Activated naive CD4-positive, alpha-beta T cell treated with anti-CD3 and anti-CD28 coated beads, Interleukin-2, amount 10 ng/mL, durations not matched to agents 7 days and 5 days (primary cell): ENCODE results near the gene MECP2.

Experiments used
- CTCF ChIA-PET: fragments of 350-600 bp; sonication (Branson Sonifier 250); formaldehyde crosslinking; loops from one replicate; lab custom pipeline; 2021; ENCODE audit warnings: antibody characterized with exemption; lab: Charles Lee
- DNase-seq: peaks from one replicate; pipeline ENCODE4 v3.0.0-alpha.2; 2020
- H3K27ac Mint-ChIP-seq: one replicate; pipeline ENCODE4 v1.8.0; 2021; ENCODE audit warnings: mild to moderate bottlenecking, moderate library complexity, mixed read lengths
- H3K27me3 Mint-ChIP-seq: one replicate; pipeline ENCODE4 v1.8.0; 2021; ENCODE audit warnings: mild to moderate bottlenecking, mixed read lengths
- H3K36me3 Mint-ChIP-seq: one replicate; pipeline ENCODE4 v1.8.0; 2021; ENCODE audit warnings: mixed read lengths
- H3K4me1 Mint-ChIP-seq: one replicate; pipeline ENCODE4 v1.8.0; 2021; ENCODE audit warnings: mixed read lengths
- H3K4me3 Mint-ChIP-seq: one replicate; pipeline ENCODE4 v1.8.0; 2021; ENCODE audit warnings: mild to moderate bottlenecking, moderate library complexity, mixed read lengths
- H3K9me3 Mint-ChIP-seq: one replicate; pipeline ENCODE4 v1.8.0; 2021; ENCODE audit warnings: mixed read lengths

Gene MECP2

DNA sequence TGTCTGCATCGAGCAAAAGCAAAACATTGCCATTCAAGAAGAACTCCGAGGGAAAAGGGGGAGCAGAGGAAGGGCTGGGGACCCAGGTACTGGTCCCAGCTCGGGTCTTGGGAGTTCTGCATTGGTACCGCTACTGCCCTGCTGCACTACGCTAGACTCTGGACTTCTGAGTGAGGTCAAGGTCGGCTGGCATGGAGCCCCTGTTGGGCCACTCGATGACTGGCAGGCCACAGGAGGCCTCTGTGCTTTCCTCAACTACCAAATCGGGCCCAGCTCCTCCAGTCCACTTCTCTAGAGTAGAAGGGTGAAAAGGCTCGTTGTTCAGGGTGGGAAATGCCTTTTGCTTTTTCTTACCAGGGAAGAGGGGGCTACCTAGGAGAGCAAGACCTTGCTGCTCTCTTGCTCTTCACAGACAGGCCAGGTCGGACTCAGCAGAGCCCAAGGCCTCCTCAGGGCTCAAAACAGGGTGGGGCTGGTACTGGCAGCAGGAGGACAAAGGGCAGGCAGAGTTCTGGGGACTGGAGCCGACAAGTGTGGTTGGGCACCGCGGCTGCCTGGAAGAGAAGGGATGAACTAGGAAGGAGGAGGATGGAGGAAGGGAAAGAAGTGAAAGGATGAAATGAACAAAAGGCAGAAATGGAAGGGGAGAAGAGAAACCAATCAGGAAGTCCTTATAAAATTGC lies 68.9 kb downstream of the MECP2 start:
- Mint-ChIP-seq H3K27ac (peak overlapping the region; percentile 42), H3K36me3 (peaks cover 12% of the 10 kb centered on the region), H3K4me1 (peaks cover 4% of the 10 kb centered on the region), H3K27me3 (no peaks in the 10 kb centered on the region), H3K9me3 (no peaks in the 10 kb centered on the region), H3K4me3 (no peak overlapping the region)
- DNase-seq: no peak
- CTCF ChIA-PET: interaction anchor here (1.4 kb wide), 1 partner anchor 12 kb away, joined by 3 read pairs; no protein-coding TSS in a partner anchor

DNA sequence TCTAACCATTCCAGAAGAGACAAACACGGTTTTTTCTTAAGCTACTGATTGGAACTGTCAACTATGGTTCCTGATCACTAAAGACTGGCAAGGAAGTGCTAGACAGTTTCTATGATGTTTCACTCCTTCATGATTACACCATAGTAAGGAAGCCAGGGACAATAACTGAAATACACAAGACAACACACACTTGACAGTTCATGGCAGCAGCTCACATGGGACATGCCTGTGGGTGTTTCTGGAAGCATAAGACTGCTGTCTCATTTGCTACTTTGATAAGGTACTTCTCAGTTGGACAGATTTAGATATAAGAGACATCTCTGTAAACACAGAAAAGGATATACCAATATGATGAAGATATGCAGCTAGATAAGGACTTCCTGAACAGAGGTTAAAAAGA lies 69.5 kb downstream of the MECP2 start:
- CTCF ChIA-PET: interaction anchor here (1.4 kb wide), 1 partner anchor 13 kb away, joined by 3 read pairs; no protein-coding TSS in a partner anchor
- DNase-seq: no peak
- H3K27me3 Mint-ChIP-seq: no peaks in the 10 kb centered on the region
- H3K27ac Mint-ChIP-seq: no peak overlapping the region
- peaks cover 6% of the 10 kb centered on the region for H3K4me1 Mint-ChIP-seq
- H3K9me3 Mint-ChIP-seq: no peaks in the 10 kb centered on the region
- peaks cover 14% of the 10 kb centered on the region for H3K36me3 Mint-ChIP-seq
- no peak overlapping the region for H3K4me3 Mint-ChIP-seq

GRCh38 chrX:154027022-154027402 lies 70.5 kb downstream of the MECP2 start:
- no peaks in the 10 kb centered on the region for H3K27me3 Mint-ChIP-seq
- no peak overlapping the region for H3K27ac Mint-ChIP-seq
- no peak for DNase-seq
- peaks cover 6% of the 10 kb centered on the region for H3K4me1 Mint-ChIP-seq
- H3K9me3 Mint-ChIP-seq: no peaks in the 10 kb centered on the region
- H3K36me3 Mint-ChIP-seq: peaks cover 11% of the 10 kb centered on the region
- H3K4me3 Mint-ChIP-seq: no peak overlapping the region
- CTCF ChIA-PET: interaction anchor here (0.6 to 1.4 kb wide), 2 partner anchors 13 to 22 kb away, joined by 3 read pairs; no protein-coding TSS in a partner anchor

- Mint-ChIP-seq H3K27me3 (no peaks in the 10 kb centered on the region), H3K4me3 (no peak overlapping the region), H3K27ac (no peak overlapping the region), H3K9me3 (no peaks in the 10 kb centered on the region), H3K4me1 (peaks cover 6% of the 10 kb centered on the region), H3K36me3 (peaks cover 5% of the 10 kb centered on the region)
- CTCF ChIA-PET: interaction anchor here (0.6 kb wide), 1 partner anchor 21 kb away, joined by 3 read pairs; no protein-coding TSS in a partner anchor
- no peak for DNase-seq
Measured at GRCh38 chrX:154026136-154027021, 71.1 kb downstream of the MECP2 start.

- CTCF ChIA-PET: no interaction called here
Measured at GRCh38 chrX:154025230-154025629, 72.3 kb downstream of the MECP2 start.

GRCh38 chrX:154024271-154024670 lies 73.2 kb downstream of the MECP2 start:
- Mint-ChIP-seq H3K36me3 (peaks cover 4% of the 10 kb centered on the region), H3K4me3 (no peak overlapping the region), H3K27ac (no peak overlapping the region), H3K27me3 (no peaks in the 10 kb centered on the region), H3K9me3 (no peaks in the 10 kb centered on the region), H3K4me1 (peaks cover 11% of the 10 kb centered on the region)
- CTCF ChIA-PET: interaction anchor here (1.0 kb wide), 1 partner anchor 11 kb away, joined by 3 read pairs; no protein-coding TSS in a partner anchor
- DNase-seq: no peak

More at GRCh38 chrX:154025230-154025629, 72.3 kb downstream of the MECP2 start:
- no peak for DNase-seq
- H3K36me3 Mint-ChIP-seq: peaks cover 4% of the 10 kb centered on the region
- no peaks in the 10 kb centered on the region for H3K27me3 Mint-ChIP-seq
- H3K27ac Mint-ChIP-seq: no peak overlapping the region
- H3K4me3 Mint-ChIP-seq: no peak overlapping the region
- H3K9me3 Mint-ChIP-seq: no peaks in the 10 kb centered on the region
- H3K4me1 Mint-ChIP-seq: peaks cover 11% of the 10 kb centered on the region

DNA sequence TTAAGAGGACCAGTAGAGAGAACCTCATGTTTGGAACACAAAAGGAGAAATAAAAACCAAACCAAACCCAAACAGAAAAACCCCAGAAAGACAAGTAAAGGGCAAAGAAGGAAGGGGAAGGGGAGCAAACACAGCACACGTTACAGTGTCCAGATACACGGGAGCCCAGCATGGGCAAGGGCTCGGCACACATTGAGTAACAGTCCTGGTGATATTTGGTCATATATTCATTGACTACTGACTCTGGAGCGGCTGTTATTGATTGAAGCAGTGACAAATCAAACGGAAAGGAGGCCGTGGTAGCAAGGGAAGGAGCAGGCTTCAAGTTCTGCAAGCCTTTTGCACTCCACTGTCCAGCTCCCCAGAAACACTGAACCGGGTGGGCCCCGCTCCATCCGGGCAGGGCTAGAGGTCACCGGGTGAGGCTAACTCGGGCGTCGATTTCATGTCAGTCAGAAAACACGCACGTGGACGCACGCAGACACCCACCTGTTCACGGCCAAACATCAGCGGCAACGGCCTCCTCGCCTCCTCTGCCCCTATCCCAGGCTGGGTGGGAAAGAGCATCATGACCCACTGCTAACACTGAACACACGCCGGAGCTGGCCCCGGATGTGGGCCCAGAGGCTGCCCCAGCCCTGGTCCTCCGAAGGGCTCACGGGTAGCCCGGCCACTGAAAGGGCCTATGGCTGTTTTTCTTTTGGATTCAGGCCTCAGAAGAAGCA lies 74.1 kb downstream of the MECP2 start:
- H3K4me1 Mint-ChIP-seq: peaks cover 16% of the 10 kb centered on the region
- H3K9me3 Mint-ChIP-seq: no peaks in the 10 kb centered on the region
- peaks cover 9% of the 10 kb centered on the region for H3K36me3 Mint-ChIP-seq
- no peaks in the 10 kb centered on the region for H3K27me3 Mint-ChIP-seq
- CTCF ChIA-PET: interaction anchor here (1.0 kb wide), 1 partner anchor 10 kb away, joined by 3 read pairs; no protein-coding TSS in a partner anchor
- DNase-seq: no peak
- no peak overlapping the region for H3K4me3 Mint-ChIP-seq
- H3K27ac Mint-ChIP-seq: peak overlapping the region; percentile 53

DNA sequence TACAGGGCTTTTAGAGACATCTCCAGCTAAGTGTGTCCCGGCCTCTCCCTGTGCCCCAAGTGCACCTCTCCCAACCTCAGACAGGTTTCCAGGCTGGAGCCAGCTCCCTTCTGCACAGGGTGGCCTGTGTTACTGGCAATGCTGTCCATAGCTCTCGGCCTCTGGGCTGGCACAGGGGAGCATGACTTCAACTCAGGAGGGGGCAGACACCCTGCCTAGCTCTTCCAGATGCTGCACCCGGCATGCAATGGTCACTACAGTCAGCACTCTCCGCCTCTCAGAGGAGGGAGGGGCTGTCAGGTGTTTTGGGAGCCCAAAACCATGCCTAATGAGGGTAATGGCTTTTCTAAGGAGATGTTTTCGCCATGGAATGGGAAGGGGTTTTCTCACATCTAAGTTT lies 75.4 kb downstream of the MECP2 start:
- Mint-ChIP-seq H3K4me1 (peaks cover 15% of the 10 kb centered on the region), H3K27me3 (no peaks in the 10 kb centered on the region), H3K36me3 (peaks cover 9% of the 10 kb centered on the region), H3K9me3 (no peaks in the 10 kb centered on the region), H3K27ac (peak overlapping the region; percentile 14), H3K4me3 (no peak overlapping the region)
- CTCF ChIA-PET: no interaction called here
- DNase-seq: no peak

DNA sequence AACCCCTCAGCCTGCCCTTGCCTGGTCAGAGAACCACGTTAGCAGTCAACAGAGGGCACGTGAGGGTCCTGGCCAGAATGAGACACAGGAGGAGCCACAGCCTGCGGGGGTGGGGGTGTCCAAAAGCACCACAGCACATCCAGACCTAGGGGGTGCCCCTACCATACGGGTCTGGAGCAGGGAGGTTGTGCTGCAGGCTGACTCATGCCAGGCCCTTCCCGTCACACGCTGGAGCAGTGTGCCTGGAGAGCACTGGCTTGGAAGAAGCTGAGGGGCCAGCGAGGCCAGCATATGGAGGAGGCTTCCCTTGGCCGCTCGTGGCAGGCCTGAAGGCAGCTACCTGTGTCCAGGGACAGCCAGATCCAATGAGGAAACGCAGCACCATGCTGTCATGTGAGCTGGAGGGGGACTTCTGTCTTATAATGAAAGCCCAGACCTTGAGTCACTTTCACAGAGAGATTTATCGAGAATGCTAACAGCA lies 76.3 kb downstream of the MECP2 start:
- H3K4me1 Mint-ChIP-seq: peaks cover 15% of the 10 kb centered on the region
- H3K27ac Mint-ChIP-seq: peak overlapping the region; percentile 33
- H3K4me3 Mint-ChIP-seq: no peak overlapping the region
- H3K9me3 Mint-ChIP-seq: no peaks in the 10 kb centered on the region
- no peaks in the 10 kb centered on the region for H3K27me3 Mint-ChIP-seq
- CTCF ChIA-PET: interaction anchor here (1.2 kb wide), 1 partner anchor 31 kb away, joined by 3 read pairs; no protein-coding TSS in a partner anchor
- no peak for DNase-seq
- H3K36me3 Mint-ChIP-seq: peaks cover 9% of the 10 kb centered on the region

DNA sequence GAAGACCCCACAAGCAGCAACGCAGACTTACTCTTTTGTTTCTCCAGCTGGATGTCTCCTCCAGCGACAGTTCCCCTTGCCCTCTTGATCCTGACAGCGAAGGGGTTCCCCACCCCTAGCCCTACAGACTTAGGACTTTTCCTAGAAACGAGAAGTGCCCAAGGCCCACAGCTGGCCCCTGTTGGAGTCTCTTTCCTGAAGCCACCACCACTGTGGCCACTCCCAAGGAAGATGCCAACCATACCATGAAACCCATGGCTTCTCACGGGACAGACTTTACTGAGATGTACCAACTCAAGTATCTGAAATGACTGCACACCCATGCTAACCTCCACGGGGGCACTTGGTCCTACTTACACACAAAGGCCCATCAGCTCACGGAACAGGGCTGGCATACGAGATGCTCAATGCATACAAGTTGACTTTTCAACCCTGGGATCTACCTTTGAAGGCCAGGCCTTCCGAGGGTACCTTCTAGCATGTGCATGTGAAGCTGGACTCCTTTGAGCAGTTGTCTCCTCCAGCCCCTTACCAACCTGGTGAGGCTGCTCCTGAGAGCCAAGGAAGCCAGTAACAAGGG lies 76.9 kb downstream of the MECP2 start:
- Mint-ChIP-seq H3K4me3 (peak overlapping the region; percentile 88), H3K4me1 (peaks cover 19% of the 10 kb centered on the region), H3K36me3 (peaks cover 10% of the 10 kb centered on the region), H3K9me3 (no peaks in the 10 kb centered on the region), H3K27me3 (no peaks in the 10 kb centered on the region), H3K27ac (peak overlapping the region; percentile 95)
- CTCF ChIA-PET: interaction anchor here (1.2 kb wide), 1 partner anchor 32 kb away, joined by 3 read pairs; no protein-coding TSS in a partner anchor
- DNase-seq: no peak

DNA sequence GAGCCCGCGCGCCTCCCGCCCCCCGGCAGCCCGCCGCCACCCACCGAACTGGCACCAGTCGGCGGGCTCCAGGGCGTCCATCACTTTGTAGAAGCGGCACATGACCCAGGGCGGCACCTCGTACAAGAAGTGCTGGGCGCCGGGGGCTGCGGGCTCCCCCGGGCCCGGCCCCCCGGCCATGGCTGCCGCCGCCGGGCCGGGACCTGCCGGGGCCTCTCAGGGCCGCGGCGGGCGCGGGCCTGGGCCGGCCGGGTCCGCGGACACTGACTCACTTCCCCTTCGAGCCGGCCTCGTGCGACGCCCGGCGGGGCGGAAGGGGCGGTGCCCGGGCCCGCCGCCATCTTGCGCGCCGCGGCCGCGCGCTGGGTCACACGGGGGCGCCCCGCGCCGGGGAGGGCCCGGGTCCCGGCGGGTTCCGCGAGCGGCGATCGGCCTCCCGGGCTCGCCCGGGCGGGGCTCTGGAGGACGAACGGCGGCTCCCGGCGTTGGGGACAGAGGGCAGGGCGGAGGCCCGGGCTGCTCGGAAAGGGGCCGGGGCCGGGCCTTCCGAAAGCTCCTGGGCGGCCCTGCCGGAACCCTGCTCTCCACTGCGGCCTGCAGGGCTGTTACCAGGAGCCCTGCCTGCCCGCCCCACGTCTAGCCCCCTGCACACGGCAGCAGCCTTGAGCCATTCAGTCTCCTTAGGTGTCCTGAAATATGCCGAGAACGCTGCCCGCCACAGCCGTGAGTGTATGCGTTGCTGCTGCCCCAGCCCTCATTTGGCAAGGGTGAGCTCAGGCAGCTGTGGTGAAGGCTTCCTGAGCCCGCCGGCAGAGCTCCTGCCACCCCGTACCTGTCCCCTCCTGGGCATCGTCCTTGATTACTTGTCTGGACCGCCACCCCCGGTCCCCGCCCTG lies 77.6 kb downstream of the MECP2 start, which contains the start of gene IRAK1:
Gene IRAK1, minus strand, starts transcription at position 270 of the 896 bp plus-strand sequence. Its CDS starts 90 bp downstream, at position 180.
- Mint-ChIP-seq H3K4me1 (peaks cover 24% of the 10 kb centered on the region), H3K9me3 (no peaks in the 10 kb centered on the region)

DNA sequence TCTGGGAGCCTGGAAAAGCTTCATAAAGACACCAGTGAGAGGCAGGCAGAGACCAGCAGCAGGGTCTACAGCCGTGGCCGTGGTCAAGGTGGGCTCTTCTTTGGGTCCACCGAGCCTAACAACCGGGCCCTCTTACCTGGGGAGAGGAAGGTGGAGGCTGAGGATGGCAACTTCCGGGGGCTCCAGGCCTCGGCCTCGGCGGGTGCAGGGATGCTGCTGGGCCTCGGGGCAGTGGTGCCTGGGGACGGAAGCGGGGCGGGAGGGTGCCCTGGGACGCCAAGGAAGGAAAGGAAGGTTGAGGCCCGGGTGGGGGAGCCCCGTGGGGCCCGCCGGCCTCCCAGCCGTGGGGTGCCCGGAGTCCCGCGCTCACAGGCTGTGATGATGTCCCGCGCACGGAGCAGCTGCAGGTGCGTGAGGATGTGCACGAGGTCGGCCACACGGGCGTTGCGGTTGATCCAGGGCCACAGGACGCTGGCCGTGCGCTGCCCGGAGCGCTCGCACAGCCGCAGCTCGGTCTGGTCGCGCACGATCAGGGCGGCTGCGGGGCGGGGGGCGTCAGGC lies 78.4 kb downstream of the MECP2 start:
- Mint-ChIP-seq H3K27me3 (no peaks in the 10 kb centered on the region), H3K36me3 (peaks cover 16% of the 10 kb centered on the region), H3K4me1 (peaks cover 29% of the 10 kb centered on the region), H3K27ac (peak overlapping the region; percentile 90), H3K4me3 (peak overlapping the region; percentile 87), H3K9me3 (no peaks in the 10 kb centered on the region)
- CTCF ChIA-PET: interaction anchor here (1.0 to 1.4 kb wide), 2 partner anchors 38 to 352 kb away, joined by 3 to 4 read pairs; no protein-coding TSS in a partner anchor
- DNase-seq: peak; percentile 47

More for the DNA sequence above, 77.6 kb downstream of the MECP2 start, which contains the start of gene IRAK1:
- Mint-ChIP-seq H3K27me3 (no peaks in the 10 kb centered on the region), H3K36me3 (peaks cover 12% of the 10 kb centered on the region), H3K27ac (peak within 1 kb of the TSS; percentile 95), H3K4me3 (peak within 1 kb of the TSS; percentile 88)
- CTCF ChIA-PET: interaction anchor here (1.4 kb wide), 1 partner anchor 351 kb away, joined by 3 read pairs; no protein-coding TSS in a partner anchor
- DNase-seq: peak; percentile 65
